ENCODE results near the gene SMIM11.
"Not testable (repeated sequence)": the region's sequence is repeated elsewhere in the genome, so short reads cannot be mapped to it uniquely, and the experiment has no call there.

Gene SMIM11

GRCh38 chr21:34429710-34430109 lies 54.4 kb downstream of the SMIM11 start:
- H3K4me1 ChIP-seq (ENCODE audit: control insufficient read depth, low read depth, low read length); H3K9ac ChIP-seq (ENCODE audit: low read length); H3K4me3 ChIP-seq (ENCODE audit: low read length); H3K36me3 ChIP-seq (ENCODE audit: control insufficient read depth, low read depth, low read length); H3K27ac ChIP-seq (ENCODE audit: low read length); H3K9me3 ChIP-seq (ENCODE audit: control insufficient read depth, low read depth, low read length); H3K27me3 ChIP-seq (ENCODE audit: control insufficient read depth, insufficient read depth, low read length): not testable (repeated sequence)

All from iPS-18a (cell line).